SKM-1 treated with dmso at 0.1 percent for 144 hours (cell line): Measurements from ENCODE around the gene KRT81.

ENCODE experiments used
- DNase-seq: peaks from one replicate; lab custom pipeline; 2025; ENCODE audit not compliant: unreplicated experiment; lab: John Stamatoyannopoulos, UW

The KRT81 gene

GRCh38 chr12:52291267-52291935 lies at the start of gene KRT81:
Gene KRT81 (minus strand): TSS chr12:52291534. CDS start chr12:52291465, 69 bp downstream.
- no peak for DNase-seq

GRCh38 chr12:52338241-52338960 lies 47.1 kb upstream of the KRT81 start:
- no peak for DNase-seq

GRCh38 chr12:52337054-52337453 lies 45.7 kb upstream of the KRT81 start:
- no peak for DNase-seq

GRCh38 chr12:52336641-52337040 lies 45.3 kb upstream of the KRT81 start:
- DNase-seq: no peak

GRCh38 chr12:52335598-52336262 lies 44.4 kb upstream of the KRT81 start:
- no peak for DNase-seq

GRCh38 chr12:52334185-52334584 lies 42.9 kb upstream of the KRT81 start:
- DNase-seq: no peak

GRCh38 chr12:52333321-52333720 lies 42.0 kb upstream of the KRT81 start:
- DNase-seq: no peak

DNA sequence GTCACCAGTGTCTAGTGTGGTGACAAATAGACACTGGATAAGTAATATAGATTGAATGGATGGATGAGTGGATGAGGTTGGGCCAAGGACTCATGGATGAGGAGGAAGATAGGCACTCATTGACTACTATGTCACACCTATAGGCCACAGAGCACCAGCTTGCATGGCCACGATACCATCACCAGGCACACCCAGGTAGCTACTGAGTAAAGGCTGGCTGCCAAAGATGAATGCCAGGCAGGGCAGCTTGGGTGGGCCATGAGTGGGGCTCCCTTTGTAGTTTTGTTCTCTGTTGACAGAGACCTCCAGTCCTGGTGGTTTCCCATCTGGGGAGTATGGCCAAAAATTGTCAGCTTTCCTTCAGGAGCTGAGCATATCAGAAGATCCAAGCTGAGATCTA lies 41.0 kb upstream of the KRT81 start:
- no peak for DNase-seq

DNA sequence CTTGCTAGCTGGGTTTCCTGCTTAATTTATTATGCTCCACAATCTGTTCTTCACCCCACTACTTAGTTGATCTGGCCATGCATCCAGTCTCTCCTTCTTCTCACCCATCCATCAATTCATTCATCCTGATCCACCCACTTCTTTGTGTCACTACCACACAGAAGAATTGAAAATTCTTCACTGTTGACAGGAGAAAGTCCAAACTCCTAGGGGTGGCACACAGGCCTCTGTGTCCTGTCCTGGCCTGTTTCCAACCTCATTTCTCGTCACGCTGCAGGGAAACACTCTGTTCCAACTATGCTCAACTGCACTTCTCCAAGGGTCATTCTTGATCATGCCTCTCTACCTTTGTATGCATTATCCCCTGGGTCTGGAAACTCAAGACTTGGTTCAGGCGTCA lies 40.5 kb upstream of the KRT81 start:
- no peak for DNase-seq

- DNase-seq: no peak
These were observed 39.7 kb upstream of the KRT81 start for GRCh38 chr12:52331039-52331438.

- DNase-seq: no peak
These were observed 36.6 kb upstream of the KRT81 start for GRCh38 chr12:52327830-52328500.

DNA sequence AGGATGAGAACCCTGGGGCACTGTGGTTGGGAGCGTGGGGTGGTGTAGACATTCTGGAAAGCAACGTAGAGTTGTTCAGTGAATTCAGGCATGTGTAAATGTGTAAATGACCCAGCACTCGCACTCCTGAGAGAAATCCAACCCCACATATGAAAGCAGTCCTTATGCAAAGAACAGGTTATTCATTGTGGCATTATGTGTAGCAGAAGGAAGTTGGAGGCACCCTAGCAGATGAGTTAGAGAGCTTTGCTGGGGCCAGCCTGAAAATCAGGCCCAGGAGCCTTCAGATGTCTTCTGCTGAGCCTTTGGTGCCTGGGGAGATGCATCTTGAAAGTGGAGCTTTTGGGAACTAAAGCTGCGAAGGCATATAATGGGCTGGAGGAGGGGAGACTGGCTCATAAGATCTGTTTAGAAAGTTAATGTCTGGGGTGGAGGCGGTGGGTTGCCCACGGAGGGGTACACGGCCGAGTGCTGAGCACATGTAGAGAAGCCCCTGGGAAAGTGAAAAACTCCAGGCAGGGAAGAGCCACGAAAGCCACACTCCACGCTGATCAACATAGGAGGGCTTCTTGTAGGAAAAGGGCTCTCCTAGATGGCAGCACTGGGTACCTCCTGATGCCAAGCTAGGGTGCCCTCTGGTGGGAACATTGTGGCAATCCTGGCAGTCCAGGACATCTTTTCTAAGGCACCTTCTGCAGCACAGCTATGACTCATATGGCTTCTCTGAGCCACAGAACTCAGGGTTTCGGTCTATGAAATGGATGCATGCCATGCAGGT lies 35.9 kb upstream of the KRT81 start:
- DNase-seq: peak; percentile 28

GRCh38 chr12:52324153-52324444 lies 32.8 kb upstream of the KRT81 start:
- DNase-seq: no peak

- DNase-seq: no peak
These were observed 32.2 kb upstream of the KRT81 start for GRCh38 chr12:52323416-52324152.

- no peak for DNase-seq
These were observed 31.7 kb upstream of the KRT81 start for GRCh38 chr12:52323001-52323400.

DNA sequence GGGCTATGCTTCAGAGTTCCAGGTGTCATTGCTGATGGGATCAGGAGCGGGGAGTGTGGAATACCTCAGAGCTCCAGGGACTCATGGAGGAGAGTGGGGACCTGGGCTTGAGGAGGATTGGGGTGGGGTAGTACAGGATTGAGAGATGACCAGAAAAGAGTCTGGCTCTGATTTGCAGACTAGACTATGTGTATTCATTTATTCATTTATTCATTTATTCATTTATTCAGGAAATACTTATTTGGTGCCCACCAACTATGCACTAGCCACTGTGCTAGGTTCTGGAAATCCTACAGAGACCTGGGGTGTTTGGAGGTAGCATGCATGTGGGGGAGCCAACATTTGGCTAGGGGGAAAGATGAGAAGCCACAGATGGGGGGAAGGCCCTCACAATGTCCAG lies 30.7 kb upstream of the KRT81 start:
- no peak for DNase-seq

GRCh38 chr12:52321418-52321817 lies 30.1 kb upstream of the KRT81 start:
- DNase-seq: no peak

DNA sequence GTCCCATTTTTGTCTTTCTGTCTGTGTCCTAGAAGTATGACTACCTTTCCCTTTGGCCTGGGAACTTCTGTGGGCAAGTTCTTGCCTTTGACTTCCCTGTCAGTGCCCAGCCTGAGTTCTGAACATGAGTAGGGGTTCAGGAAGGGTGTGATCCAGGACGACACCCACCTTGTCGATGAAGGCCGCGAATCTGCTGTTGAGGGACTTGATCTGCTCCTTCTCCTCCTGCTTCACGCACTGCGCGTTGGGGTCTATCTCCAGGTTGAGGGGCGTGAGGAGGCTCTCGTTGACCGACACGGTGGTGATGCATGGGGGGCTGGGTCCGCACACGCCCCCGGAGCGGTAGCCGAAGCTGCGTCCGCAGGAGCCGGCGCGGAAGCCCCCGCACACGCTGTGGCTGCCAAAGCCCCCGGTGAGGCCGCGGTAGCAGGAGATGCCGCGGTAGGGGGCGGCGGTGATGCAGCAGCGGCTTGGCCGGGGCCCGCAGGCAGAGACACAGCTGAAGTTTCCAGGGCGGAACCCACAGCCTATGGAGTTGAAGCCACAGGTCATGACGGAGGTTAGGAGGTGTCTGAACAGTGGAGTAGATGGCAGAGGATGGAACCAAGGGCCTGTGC lies 29.6 kb upstream of the KRT81 start, which contains the start of gene KRT83:
TSS of gene KRT83 (minus strand) at position 615 of the 617 bp plus-strand sequence. CDS start at position 552, 63 bp downstream.
- no peak for DNase-seq

- no peak for DNase-seq
These were observed 27.8 kb upstream of the KRT81 start for GRCh38 chr12:52319097-52319496.
